Progenitor cell of endocrine pancreas (in vitro differentiated cells): Measurements from ENCODE around the gene SEC22A. TPM values are rescaled to one million over a fixed set of nuclear protein-coding genes. Genes with fewer than 3 reads are reported as not detected.

Experiments
- DNase-seq: peaks from one replicate; pipeline ENCODE4 v3.0.0; 2021; ENCODE audit warnings: low spot score; ENCODE audit not compliant: unreplicated experiment
- H3K27ac Mint-ChIP-seq: 2 replicates; pipeline ENCODE4 v1.8.0; 2021; ENCODE audit warnings: mild to moderate bottlenecking, moderate library complexity, mixed read lengths
- H3K27me3 Mint-ChIP-seq: 2 replicates; pipeline ENCODE4 v1.8.0; 2021; ENCODE audit warnings: mixed read lengths
- H3K36me3 Mint-ChIP-seq: 2 replicates; pipeline ENCODE4 v1.8.0; 2022; ENCODE audit warnings: mixed read lengths; ENCODE audit not compliant: insufficient read depth
- H3K4me1 Mint-ChIP-seq: 2 replicates; pipeline ENCODE4 v1.8.0; 2021; ENCODE audit warnings: low read depth, mixed read lengths
- H3K4me3 Mint-ChIP-seq: 2 replicates; pipeline ENCODE4 v1.8.0; 2021; ENCODE audit warnings: low read depth, mild to moderate bottlenecking, moderate library complexity, mixed read lengths
- H3K9me3 Mint-ChIP-seq: 2 replicates; pipeline ENCODE4 v1.8.0; 2021; ENCODE audit warnings: low read depth, mixed read lengths
- CTCF ChIP-seq: fragments of 200-600 bp; sonication (generic); IDR thresholded peaks from one replicate; pipeline ENCODE4 v1.5.0; 2021; ENCODE audit warnings: antibody characterized with exemption, mild to moderate bottlenecking; ENCODE audit not compliant: unreplicated experiment
- total RNA-seq: library from RNA; stranded (reverse); gene quantifications from 2 replicates; pipeline ENCODE4 v1.2.1, GENCODE V29; 2021

Gene SEC22A
- total RNA-seq, 1 donor from 2014 or later: 14.0 TPM

- no peak for DNase-seq
- Mint-ChIP-seq H3K4me1 (peaks cover 3% of the 10 kb centered on the region), H3K27me3 (no peaks in the 10 kb centered on the region), H3K4me3 (no peak overlapping the region), H3K36me3 (peaks cover 7% of the 10 kb centered on the region), H3K9me3 (no peaks in the 10 kb centered on the region), H3K27ac (no peak overlapping the region)
- no peak for TF ChIP-seq CTCF
Observed at GRCh38 chr3:123246866-123247265, 45.1 kb downstream of the SEC22A start.

- DNase-seq: no peak
- H3K27ac Mint-ChIP-seq: no peak overlapping the region
- TF ChIP-seq CTCF: no peak
- peaks cover 3% of the 10 kb centered on the region for H3K4me1 Mint-ChIP-seq
- no peak overlapping the region for H3K4me3 Mint-ChIP-seq
- H3K36me3 Mint-ChIP-seq: peaks cover 3% of the 10 kb centered on the region
- H3K9me3 Mint-ChIP-seq: no peaks in the 10 kb centered on the region
- no peaks in the 10 kb centered on the region for H3K27me3 Mint-ChIP-seq
Observed at GRCh38 chr3:123256256-123256655, 54.5 kb downstream of the SEC22A start.

GRCh38 chr3:123258359-123258758, 56.6 kb downstream of the SEC22A start:
- Mint-ChIP-seq H3K36me3 (peaks cover 3% of the 10 kb centered on the region), H3K27ac (no peak overlapping the region), H3K4me1 (no peaks in the 10 kb centered on the region), H3K27me3 (no peaks in the 10 kb centered on the region), H3K4me3 (no peak overlapping the region), H3K9me3 (no peaks in the 10 kb centered on the region)
- TF ChIP-seq CTCF: no peak
- DNase-seq: no peak

GRCh38 chr3:123258811-123259420, 57.2 kb downstream of the SEC22A start:
- no peaks in the 10 kb centered on the region for H3K4me1 Mint-ChIP-seq
- no peak overlapping the region for H3K4me3 Mint-ChIP-seq
- peaks cover 3% of the 10 kb centered on the region for H3K36me3 Mint-ChIP-seq
- H3K27ac Mint-ChIP-seq: no peak overlapping the region
- TF ChIP-seq CTCF: peak; percentile 62
- H3K9me3 Mint-ChIP-seq: no peaks in the 10 kb centered on the region
- no peak for DNase-seq
- H3K27me3 Mint-ChIP-seq: no peaks in the 10 kb centered on the region

- TF ChIP-seq CTCF: no peak
- H3K4me3 Mint-ChIP-seq: no peak overlapping the region
- H3K4me1 Mint-ChIP-seq: no peaks in the 10 kb centered on the region
- H3K36me3 Mint-ChIP-seq: peaks cover 16% of the 10 kb centered on the region
- H3K9me3 Mint-ChIP-seq: peaks cover 12% of the 10 kb centered on the region
- H3K27me3 Mint-ChIP-seq: no peaks in the 10 kb centered on the region
- no peak for DNase-seq
- no peak overlapping the region for H3K27ac Mint-ChIP-seq
Observed at GRCh38 chr3:123261666-123262065, 59.9 kb downstream of the SEC22A start.
